Left renal pelvis (tissue), 4 donors: ENCODE results near the gene ZNF223. TPM values are rescaled to one million over a fixed set of nuclear protein-coding genes. Genes with fewer than 3 reads are reported as not detected.

Experiments
- DNase-seq, 4 donors: peaks; one replicate each; pipeline ENCODE4 v3.0.0-alpha.2; 2013; ENCODE audit warnings: low read depth in 4 of 4, low spot score in 3 of 4
- polyA plus RNA-seq, 4 donors: library from polyadenylated mRNA; unstranded; fragments of 120-200 nt; gene quantifications; one replicate each; pipeline ENCODE4 v1.2.1, GENCODE V29; 2013; ENCODE audit not compliant: insufficient read length in 4 of 4

ZNF223 gene
- 10 to 100 TPM in 3 of 4 donors, 1 to 10 TPM in 1; 7.5 to 14.4 (median 13.6) TPM for polyA plus RNA-seq

- peak; percentile 87 to 95 (median 90) for DNase-seq
Measured at GRCh38 chr19:44051650-44052402, at the start of gene ZNF223. TSS of gene ZNF223 (plus strand) at chr19:44052036. CDS start at chr19:44055177, 3,141 bp downstream.

GRCh38 chr19:44002212-44002565 is 49.6 kb upstream of the ZNF223 start:
- DNase-seq = no peak

DNA sequence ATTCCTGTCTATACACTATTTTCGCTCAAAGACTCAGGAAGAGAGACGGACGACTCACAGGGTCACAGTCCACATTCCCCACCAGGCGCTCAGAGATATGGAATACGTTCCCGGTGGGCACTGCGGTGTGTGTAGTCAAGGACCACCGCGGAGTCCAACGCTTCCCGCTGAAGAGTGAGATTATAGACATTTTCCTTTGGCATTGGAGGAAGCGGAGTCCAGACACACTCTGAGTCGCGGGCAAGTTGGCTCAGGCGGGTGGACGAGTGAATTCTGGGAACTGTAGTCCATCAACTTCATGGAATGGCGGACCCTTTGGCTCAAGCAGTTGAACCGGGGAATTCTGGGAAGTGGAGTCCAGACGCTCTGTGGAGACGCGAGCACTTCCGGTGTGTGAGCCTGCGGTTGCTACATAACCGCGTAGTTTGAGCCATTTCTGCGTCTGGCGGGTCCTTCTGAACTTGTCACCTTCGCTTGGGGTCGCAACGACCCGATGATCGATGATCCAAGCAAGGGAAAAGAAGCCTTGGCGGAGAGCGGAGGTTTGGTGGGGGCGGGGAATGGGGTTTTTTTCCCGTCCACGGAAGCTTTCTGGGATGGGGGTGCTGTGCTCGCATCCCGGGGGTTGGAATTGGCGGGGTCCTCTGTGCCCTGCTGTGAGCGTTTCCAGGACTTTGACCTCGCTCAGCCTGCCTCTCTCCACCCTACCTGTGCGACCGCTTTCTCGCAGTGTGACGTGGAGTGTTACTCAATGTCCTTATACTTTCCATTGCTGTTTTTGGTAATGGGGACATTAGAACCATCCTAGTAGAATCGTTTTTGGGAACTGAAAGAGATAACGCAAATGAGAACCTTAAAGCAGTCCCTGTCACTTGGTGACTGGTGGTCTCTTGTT is 49.0 kb upstream of the ZNF223 start, which contains the start of gene ZNF230:
Gene ZNF230, plus strand, starts transcription at position 392 of the 895 bp plus-strand sequence. CDS start 4,122 bp downstream, outside the sequence.
- peak; percentile 83 to 97 (median 92) for DNase-seq

GRCh38 chr19:44003461-44004009 is 48.3 kb upstream of the ZNF223 start:
- no peak for DNase-seq

DNA sequence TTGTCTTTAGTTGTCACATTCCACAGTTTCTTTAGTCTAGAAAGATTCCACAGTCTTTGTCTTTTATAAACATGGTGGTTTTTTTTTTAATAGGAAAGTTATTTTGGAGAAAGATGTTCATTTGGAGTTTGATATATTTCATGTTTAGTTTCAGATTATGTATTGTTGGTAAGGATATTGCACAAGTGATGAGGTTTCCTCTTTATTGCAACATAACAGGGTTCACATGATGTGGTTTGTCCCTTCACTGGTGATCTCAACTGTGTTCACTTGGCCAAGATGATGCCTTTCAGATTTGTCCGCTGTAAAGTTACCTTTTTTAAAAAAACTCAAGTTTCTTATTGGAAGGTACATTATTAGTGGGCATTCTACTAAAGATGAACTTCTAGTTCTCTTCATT is 45.9 kb upstream of the ZNF223 start:
- DNase-seq = no peak

DNA sequence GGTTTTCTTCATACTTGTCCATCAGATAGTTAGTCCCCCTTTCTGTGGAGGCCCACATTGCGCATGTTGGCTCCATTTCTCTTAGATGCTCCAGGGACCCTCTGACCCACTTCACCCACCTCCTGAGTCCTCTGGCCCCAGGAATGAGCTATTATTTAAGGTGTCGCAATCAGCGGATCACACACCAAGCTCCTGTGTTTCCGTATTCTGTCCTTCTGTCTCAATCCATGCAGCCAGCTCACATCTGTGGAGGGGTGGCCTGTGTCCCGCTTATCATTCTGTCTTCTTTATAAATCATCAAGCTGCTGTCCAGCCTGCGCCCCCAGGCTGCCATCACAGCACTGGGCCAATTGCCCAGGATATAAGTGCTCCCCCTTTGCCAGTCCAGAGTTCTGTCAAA is 44.4 kb upstream of the ZNF223 start:
- DNase-seq = no peak

DNA sequence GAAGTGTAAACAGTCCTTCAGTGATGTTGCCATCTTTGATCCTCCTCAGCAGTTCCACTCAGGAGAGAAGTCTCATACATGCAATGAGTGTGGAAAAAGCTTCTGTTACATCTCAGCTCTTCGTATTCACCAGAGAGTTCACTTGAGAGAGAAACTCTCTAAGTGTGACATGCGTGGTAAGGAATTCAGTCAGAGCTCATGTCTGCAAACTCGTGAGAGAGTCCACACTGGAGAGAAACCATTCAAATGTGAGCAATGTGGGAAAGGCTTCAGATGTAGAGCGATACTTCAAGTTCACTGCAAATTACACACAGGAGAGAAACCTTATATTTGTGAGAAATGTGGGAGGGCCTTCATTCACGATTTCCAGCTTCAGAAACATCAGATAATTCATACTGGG is 41.4 kb upstream of the ZNF223 start:
- DNase-seq = no peak

- no peak for DNase-seq
Measured at GRCh38 chr19:44019498-44019897, 32.3 kb upstream of the ZNF223 start.

GRCh38 chr19:44021221-44021620 is 30.6 kb upstream of the ZNF223 start:
- no peak for DNase-seq

- no peak for DNase-seq
Measured at GRCh38 chr19:44024900-44025216, 27.0 kb upstream of the ZNF223 start.

DNA sequence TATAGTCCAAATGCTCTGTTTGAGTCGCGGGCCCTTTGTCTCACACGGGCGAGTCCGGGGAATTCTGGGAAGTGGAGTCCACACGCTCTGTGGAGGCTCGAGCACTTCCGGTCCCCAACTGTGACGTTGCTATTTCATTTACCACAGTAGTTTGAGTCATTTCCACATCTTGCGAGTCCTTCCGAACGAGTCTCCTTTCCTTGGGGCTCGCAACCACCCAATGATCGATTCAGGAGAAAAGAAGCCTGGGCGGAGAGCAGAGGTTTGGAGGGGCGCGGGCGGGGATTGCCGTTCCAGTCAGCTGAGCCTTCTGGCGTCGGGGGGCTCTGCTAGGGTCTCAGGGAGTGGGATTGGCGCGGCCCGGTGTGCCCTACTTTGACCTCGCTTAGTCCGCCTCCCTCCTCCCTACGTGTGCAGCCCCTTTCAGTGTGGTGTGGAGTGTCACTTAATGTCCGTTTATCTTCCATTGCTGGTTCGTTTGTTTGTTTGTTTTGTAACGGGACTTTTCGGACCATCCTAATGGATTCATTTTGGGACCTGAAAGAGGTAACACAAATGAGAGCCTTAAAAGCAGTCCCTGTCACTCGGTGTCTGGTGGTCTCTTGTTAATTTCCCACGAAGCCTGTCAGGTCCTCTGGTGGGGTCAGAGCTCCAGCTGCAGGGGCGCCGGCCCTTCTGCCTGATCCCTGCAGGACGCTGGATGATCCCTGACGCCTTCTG is 26.5 kb upstream of the ZNF223 start, which contains the start of gene ZNF222:
Gene ZNF222, plus strand, starts transcription at position 163 of the 720 bp plus-strand sequence. Its CDS starts 58 bp downstream, at position 221.
- peak; percentile 66 to 83 (median 74) for DNase-seq

GRCh38 chr19:44026622-44027021 is 25.2 kb upstream of the ZNF223 start:
- no peak for DNase-seq

- DNase-seq = no peak
Measured at GRCh38 chr19:44032001-44032610, 19.7 kb upstream of the ZNF223 start.

DNA sequence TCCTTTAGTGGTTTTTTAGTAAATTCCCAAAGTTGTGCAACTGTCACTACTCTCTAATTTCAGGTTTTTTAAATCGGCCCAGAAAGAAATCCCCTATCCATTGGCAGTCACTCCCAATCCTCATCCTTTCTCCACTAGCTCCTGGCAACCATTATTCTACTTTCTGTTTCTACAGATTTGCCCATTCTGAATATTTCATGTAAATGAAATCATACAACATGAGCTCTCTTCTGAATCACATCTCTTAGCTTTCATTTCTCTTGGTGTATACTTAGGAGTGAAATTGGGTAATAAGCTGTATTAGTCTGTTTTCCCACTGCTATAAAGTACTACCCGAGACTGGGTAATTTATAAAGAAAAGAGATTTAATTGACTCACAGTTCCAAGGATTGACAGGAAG is 9.7 kb upstream of the ZNF223 start:
- no peak for DNase-seq

GRCh38 chr19:44050740-44051649 is 841 bp upstream of the ZNF223 start:
- no peak for DNase-seq

GRCh38 chr19:44055870-44056269 is 4.0 kb downstream of the ZNF223 start:
- no peak for DNase-seq

DNA sequence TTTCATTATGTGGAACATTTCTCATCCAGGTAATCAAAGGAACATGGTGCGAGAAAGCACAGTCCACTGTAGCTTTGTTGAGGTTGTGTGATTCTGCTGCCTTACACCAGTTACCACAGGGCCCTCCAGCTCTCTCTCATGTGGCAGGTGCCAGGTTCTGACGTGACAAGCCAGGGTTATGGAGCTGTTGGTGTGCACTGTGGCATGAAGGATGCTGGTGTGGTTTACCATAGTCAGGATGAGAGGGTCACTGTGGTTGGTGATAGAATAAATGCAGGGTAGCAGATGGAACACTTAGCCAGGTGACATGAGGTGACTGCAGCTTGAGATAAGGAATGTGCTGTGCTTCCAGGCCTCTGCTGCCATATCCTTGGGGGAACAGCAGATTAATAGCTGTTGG is 7.4 kb downstream of the ZNF223 start:
- no peak for DNase-seq

- no peak for DNase-seq
Measured at GRCh38 chr19:44061038-44061437, 9.2 kb downstream of the ZNF223 start.

DNA sequence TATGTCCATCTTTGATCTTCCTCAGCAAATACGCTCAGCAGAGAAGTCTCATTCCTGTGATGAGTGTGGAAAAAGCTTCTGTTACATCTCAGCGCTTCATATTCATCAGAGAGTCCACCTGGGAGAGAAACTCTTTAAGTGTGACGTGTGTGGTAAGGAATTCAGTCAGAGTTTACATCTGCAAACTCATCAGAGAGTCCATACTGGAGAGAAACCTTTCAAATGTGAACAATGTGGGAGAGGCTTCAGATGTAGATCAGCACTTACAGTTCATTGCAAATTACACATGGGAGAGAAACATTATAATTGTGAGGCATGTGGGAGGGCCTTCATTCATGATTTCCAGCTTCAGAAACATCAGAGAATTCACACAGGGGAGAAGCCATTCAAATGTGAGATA is 14.5 kb downstream of the ZNF223 start:
- DNase-seq = no peak
